ENCODE results near the gene EMP2.

Gene EMP2

DNA sequence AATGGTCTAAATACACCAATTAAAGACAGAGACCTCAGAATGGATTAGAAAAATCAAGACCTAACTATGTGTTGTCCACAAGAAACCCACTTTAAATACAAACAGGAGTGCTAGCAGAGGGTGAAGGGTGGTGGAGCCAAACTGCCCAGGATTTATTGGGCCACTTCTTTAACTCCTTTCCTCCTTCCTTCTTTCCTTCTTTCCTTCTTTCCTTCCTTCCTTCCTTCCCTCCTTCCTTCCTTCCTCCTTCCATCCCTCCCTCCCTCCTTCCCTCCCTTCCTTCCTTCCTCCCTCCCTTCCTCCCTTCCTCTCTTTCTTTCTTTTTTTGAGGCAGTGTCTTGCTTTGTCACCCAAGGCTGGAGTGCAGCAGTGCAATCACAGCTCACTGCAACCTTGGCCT, 34.3 kb upstream of the EMP2 start:
- no peaks in the 10 kb centered on the region for H4K20me1 ChIP-seq (ENCODE audit: control insufficient read depth, insufficient read depth, low read depth, low read length)
- no peaks in the 10 kb centered on the region for H3K9me3 ChIP-seq (ENCODE audit: control insufficient read depth, insufficient read depth, low read length)
- TF ChIP-seq, protein P1, sequence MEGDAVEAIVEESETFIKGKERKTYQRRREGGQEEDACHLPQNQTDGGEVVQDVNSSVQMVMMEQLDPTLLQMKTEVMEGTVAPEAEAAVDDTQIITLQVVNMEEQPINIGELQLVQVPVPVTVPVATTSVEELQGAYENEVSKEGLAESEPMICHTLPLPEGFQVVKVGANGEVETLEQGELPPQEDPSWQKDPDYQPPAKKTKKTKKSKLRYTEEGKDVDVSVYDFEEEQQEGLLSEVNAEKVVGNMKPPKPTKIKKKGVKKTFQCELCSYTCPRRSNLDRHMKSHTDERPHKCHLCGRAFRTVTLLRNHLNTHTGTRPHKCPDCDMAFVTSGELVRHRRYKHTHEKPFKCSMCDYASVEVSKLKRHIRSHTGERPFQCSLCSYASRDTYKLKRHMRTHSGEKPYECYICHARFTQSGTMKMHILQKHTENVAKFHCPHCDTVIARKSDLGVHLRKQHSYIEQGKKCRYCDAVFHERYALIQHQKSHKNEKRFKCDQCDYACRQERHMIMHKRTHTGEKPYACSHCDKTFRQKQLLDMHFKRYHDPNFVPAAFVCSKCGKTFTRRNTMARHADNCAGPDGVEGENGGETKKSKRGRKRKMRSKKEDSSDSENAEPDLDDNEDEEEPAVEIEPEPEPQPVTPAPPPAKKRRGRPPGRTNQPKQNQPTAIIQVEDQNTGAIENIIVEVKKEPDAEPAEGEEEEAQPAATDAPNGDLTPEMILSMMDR (IDR thresholded peaks at IDR 0.05; ENCODE audit: low read depth, low read length, poor library complexity, severe bottlenecking), result no peak
- no peak for TF ChIP-seq EZH2phosphoT487 (IDR thresholded peaks at IDR 0.05; ENCODE audit: borderline replicate concordance, low read length)
- H3F3A ChIP-seq (ENCODE audit: control insufficient read depth, insufficient read depth), result no peaks in the 10 kb centered on the region
- H3K36me3 ChIP-seq (ENCODE audit: control insufficient read depth, low read length), result no peaks in the 10 kb centered on the region
- no peak overlapping the region for H3K4me2 ChIP-seq (ENCODE audit: low read length)
- no peaks in the 10 kb centered on the region for H3K9me2 ChIP-seq (replicated peaks; ENCODE audit: control insufficient read depth, low read length)
- no peak overlapping the region for H3K4me3 ChIP-seq (ENCODE audit: low read length)
- no peak overlapping the region for H3K27ac ChIP-seq (ENCODE audit: low read depth, low read length)
- no peaks in the 10 kb centered on the region for H3K79me2 ChIP-seq (ENCODE audit: control insufficient read depth, low read length)
- H3K27me3 ChIP-seq (ENCODE audit: control insufficient read depth, low read length), result peaks cover 17% of the 10 kb centered on the region
- no peaks in the 10 kb centered on the region for H3K4me1 ChIP-seq (ENCODE audit: control insufficient read depth, low read length)

DNA sequence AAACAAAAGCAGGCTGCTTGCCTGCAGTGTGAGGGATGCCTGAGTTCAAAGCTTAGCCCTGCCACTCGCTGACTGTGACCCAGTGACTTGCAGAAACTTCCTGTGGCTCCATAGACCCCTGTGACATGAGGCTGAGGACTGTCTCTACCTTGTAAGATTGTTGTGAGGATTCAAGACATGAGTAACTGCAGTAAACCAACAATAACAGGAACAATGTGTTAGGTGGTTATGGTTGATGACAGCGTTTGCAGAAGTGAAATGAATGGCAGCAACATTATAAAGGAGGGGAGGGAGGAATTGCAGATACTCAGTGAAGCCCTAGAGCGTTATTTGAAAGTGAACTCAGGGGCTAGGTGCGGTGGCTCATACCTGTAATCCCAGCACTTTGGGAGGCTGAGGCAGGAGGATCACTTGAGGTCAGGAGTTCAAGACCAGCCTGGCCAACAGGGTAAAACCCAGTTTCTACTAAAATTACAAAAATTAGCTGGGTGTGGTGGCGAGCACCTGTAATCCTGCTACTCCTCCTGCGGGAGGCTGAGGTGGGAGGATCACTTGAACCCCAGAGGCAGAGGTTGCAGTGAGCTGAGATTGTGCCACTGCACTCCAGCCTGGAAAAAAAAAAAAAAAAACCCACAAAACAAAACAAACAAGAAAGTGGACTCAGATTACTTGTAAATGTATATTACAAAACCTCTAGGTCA, 33.5 kb upstream of the EMP2 start:
- H3K27ac ChIP-seq (ENCODE audit: low read depth, low read length), result no peak overlapping the region

DNA sequence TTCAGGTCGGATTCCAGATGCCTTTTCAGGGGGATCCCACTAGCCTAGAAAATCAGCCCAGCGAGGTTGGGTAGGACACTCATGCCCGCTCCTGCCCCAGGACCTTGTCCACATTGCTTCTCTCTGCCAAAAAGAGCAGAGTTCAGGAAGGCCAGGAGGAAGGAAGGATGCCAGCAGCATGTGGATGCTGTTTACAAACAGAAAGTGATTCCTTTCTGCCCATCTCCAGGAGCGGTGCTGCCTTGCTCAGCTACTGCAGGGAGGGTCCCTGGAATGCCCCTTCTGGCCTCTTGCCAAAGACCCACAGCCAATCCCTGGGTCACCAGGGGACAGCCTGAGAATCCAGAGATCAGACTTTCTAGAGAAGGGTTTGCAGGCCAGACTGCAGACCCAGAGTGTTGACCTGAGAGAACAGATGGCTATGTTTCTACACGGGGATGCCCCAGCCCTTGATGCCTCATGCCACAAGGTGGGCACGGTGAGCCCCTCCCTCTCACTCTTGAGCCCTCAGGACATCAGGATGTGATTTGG, 32.3 kb upstream of the EMP2 start:
- TF ChIP-seq, protein P1 (IDR thresholded peaks at IDR 0.05; ENCODE audit: low read depth, low read length, poor library complexity, severe bottlenecking), result no peak
- TF ChIP-seq EZH2phosphoT487 (IDR thresholded peaks at IDR 0.05; ENCODE audit: borderline replicate concordance, low read length), result no peak
- no peaks in the 10 kb centered on the region for H3K4me1 ChIP-seq (ENCODE audit: control insufficient read depth, low read length)
- H3F3A ChIP-seq (ENCODE audit: control insufficient read depth, insufficient read depth), result no peaks in the 10 kb centered on the region
- H3K27me3 ChIP-seq (ENCODE audit: control insufficient read depth, low read length), result peaks cover 13% of the 10 kb centered on the region
- no peak overlapping the region for H3K27ac ChIP-seq (ENCODE audit: low read depth, low read length)
- no peak overlapping the region for H3K4me2 ChIP-seq (ENCODE audit: low read length)
- H3K36me3 ChIP-seq (ENCODE audit: control insufficient read depth, low read length), result no peaks in the 10 kb centered on the region
- H3K9me3 ChIP-seq (ENCODE audit: control insufficient read depth, insufficient read depth, low read length), result no peaks in the 10 kb centered on the region
- H3K4me3 ChIP-seq (ENCODE audit: low read length), result no peak overlapping the region
- no peaks in the 10 kb centered on the region for H3K9me2 ChIP-seq (replicated peaks; ENCODE audit: control insufficient read depth, low read length)
- H3K79me2 ChIP-seq (ENCODE audit: control insufficient read depth, low read length), result no peaks in the 10 kb centered on the region
- H4K20me1 ChIP-seq (ENCODE audit: control insufficient read depth, insufficient read depth, low read depth, low read length), result no peaks in the 10 kb centered on the region

More for the DNA sequence above, 33.5 kb upstream of the EMP2 start:
- Histone ChIP-seq H3K4me2 (ENCODE audit: low read length) (no peak overlapping the region), H3K4me1 (ENCODE audit: control insufficient read depth, low read length) (no peaks in the 10 kb centered on the region), H4K20me1 (ENCODE audit: control insufficient read depth, insufficient read depth, low read depth, low read length) (no peaks in the 10 kb centered on the region), H3K79me2 (ENCODE audit: control insufficient read depth, low read length) (no peaks in the 10 kb centered on the region), H3F3A (ENCODE audit: control insufficient read depth, insufficient read depth) (no peaks in the 10 kb centered on the region), H3K27me3 (ENCODE audit: control insufficient read depth, low read length) (peaks cover 17% of the 10 kb centered on the region), H3K4me3 (ENCODE audit: low read length) (no peak overlapping the region), H3K36me3 (ENCODE audit: control insufficient read depth, low read length) (no peaks in the 10 kb centered on the region), H3K9me2 (replicated peaks; ENCODE audit: control insufficient read depth, low read length) (no peaks in the 10 kb centered on the region), H3K9me3 (ENCODE audit: control insufficient read depth, insufficient read depth, low read length) (no peaks in the 10 kb centered on the region)
- TF ChIP-seq, protein P1 (IDR thresholded peaks at IDR 0.05; ENCODE audit: low read depth, low read length, poor library complexity, severe bottlenecking), result no peak
- no peak for TF ChIP-seq EZH2phosphoT487 (IDR thresholded peaks at IDR 0.05; ENCODE audit: borderline replicate concordance, low read length)
